ENCODE results near the gene ALDH6A1. TPM values are rescaled to one million over a fixed set of nuclear protein-coding genes. Genes with fewer than 3 reads are reported as not detected.

ALDH6A1 gene
- total RNA-seq, 4 donors from 2014 or later, result 14.7 to 25.7 (median 22.0) TPM

- Histone ChIP-seq H3K36me3 (peaks cover 7% of the 10 kb centered on the region), H3K27ac (peak overlapping the region; percentile 98), H3K4me1 (peaks cover 12% of the 10 kb centered on the region), H3K27me3 (no peaks in the 10 kb centered on the region), H3K9me3 (no peaks in the 10 kb centered on the region), H3K4me3 (peak overlapping the region; percentile 91)
- WGBS, result 0% methylated on average over 8 of the region's 8 CpGs
- no peak for DNase-seq (ENCODE audit: low spot score in 2 of 2)
- TF ChIP-seq CTCF (IDR thresholded peaks at IDR 0.05), result no peak
- no peak for TF ChIP-seq POLR2AphosphoS5 (IDR thresholded peaks at IDR 0.05)
- TF ChIP-seq POLR2A (IDR thresholded peaks at IDR 0.05), result no peak
- no peak for TF ChIP-seq EP300 (IDR thresholded peaks at IDR 0.05)
These were observed 66.1 kb downstream of the ALDH6A1 start for GRCh38 chr14:74018174-74018585.

DNA sequence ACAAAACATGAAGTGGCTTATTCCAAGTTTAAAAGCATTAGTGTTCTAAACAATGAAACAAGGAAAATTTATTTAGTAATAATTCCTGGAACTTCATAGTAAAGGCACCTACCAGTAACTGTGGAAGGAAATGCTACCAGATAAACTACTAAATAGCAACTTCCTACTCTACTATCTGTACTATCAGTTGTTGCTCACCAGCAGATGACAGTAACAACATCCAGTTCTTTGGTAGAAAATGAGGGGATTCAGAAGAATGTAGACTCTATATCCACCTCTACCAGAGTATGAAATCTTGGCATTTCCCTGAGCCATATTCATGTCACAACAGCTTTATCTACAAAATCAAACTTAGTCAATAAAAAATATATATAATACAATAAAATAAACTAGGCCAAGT is 68.3 kb downstream of the ALDH6A1 start:
- H3K4me1 ChIP-seq, result peaks cover 12% of the 10 kb centered on the region
- no peaks in the 10 kb centered on the region for H3K9me3 ChIP-seq
- peaks cover 14% of the 10 kb centered on the region for H3K36me3 ChIP-seq
- no peaks in the 10 kb centered on the region for H3K27me3 ChIP-seq
- DNase-seq (ENCODE audit: low spot score in 2 of 2), result no peak
- no peak overlapping the region for H3K27ac ChIP-seq
- TF ChIP-seq CTCF (IDR thresholded peaks at IDR 0.05) (no peak), EP300 (IDR thresholded peaks at IDR 0.05) (no peak), POLR2A (IDR thresholded peaks at IDR 0.05) (no peak), POLR2AphosphoS5 (IDR thresholded peaks at IDR 0.05) (no peak)
- H3K4me3 ChIP-seq, result no peak overlapping the region

DNA sequence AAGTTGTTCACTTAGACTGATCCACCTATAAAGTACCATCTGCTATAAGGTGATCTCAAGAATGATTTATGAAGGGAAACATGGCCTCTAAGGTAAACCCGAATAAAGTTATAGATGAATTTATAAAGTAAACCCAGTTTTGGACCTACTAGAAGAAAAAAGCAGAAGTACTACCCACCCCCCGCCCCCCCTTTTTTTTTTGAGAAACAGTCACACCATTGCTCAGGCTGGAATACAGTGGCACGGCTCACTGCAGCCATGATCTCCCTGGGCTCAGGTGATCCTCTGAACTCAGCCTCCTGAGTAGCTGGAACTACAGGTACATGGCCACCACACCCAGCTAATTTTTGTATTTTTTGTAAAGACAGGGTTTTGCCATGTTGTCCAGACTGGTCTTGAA is 69.1 kb downstream of the ALDH6A1 start:
- Histone ChIP-seq H3K36me3 (peaks cover 22% of the 10 kb centered on the region), H3K4me1 (peaks cover 12% of the 10 kb centered on the region), H3K27ac (no peak overlapping the region), H3K4me3 (no peak overlapping the region), H3K9me3 (no peaks in the 10 kb centered on the region), H3K27me3 (no peaks in the 10 kb centered on the region)
- DNase-seq (ENCODE audit: low spot score in 2 of 2), result no peak
- TF ChIP-seq POLR2A (IDR thresholded peaks at IDR 0.05) (no peak), EP300 (IDR thresholded peaks at IDR 0.05) (no peak), POLR2AphosphoS5 (IDR thresholded peaks at IDR 0.05) (no peak), CTCF (IDR thresholded peaks at IDR 0.05) (no peak)
- 68% methylated on average over 3 of the region's 3 CpGs for WGBS

GRCh38 chr14:74014299-74014698 is 70.0 kb downstream of the ALDH6A1 start:
- Histone ChIP-seq H3K9me3 (no peaks in the 10 kb centered on the region), H3K27me3 (no peaks in the 10 kb centered on the region), H3K4me3 (no peak overlapping the region), H3K27ac (no peak overlapping the region), H3K36me3 (peaks cover 31% of the 10 kb centered on the region), H3K4me1 (peaks cover 6% of the 10 kb centered on the region)
- no peak for TF ChIP-seq EP300 (IDR thresholded peaks at IDR 0.05)
- TF ChIP-seq POLR2A (IDR thresholded peaks at IDR 0.05), result no peak
- DNase-seq (ENCODE audit: low spot score in 2 of 2), result no peak
- 92% methylated on average over 1 of the region's 1 CpG for WGBS

- Histone ChIP-seq H3K27ac (no peak overlapping the region), H3K27me3 (no peaks in the 10 kb centered on the region), H3K9me3 (no peaks in the 10 kb centered on the region), H3K36me3 (peaks cover 59% of the 10 kb centered on the region), H3K4me1 (no peaks in the 10 kb centered on the region), H3K4me3 (no peak overlapping the region)
- 80% methylated on average over 2 of the region's 2 CpGs for WGBS
- no peak for DNase-seq (ENCODE audit: low spot score in 2 of 2)
- TF ChIP-seq POLR2AphosphoS5 (IDR thresholded peaks at IDR 0.05), result no peak
- TF ChIP-seq POLR2A (IDR thresholded peaks at IDR 0.05), result no peak
- TF ChIP-seq CTCF (IDR thresholded peaks at IDR 0.05), result no peak
These were observed 75.3 kb downstream of the ALDH6A1 start for GRCh38 chr14:74008843-74009499.

Other genes starting within 250 kb of the ALDH6A1 start
- gene PTGR2, start 232.6 kb downstream of the ALDH6A1 start, total RNA-seq, result 10 to 100 TPM in 2 of 4 donors, 1 to 10 TPM in 2; 6.3 to 25.1 (median 10.3) TPM
- 10 to 100 TPM; 51.9 to 71.2 (median 60.4) TPM for gene ZNF410, start 197.6 kb downstream of the ALDH6A1 start, total RNA-seq
- 1 to 10 TPM; 2.1 to 4.7 (median 3.5) TPM for gene FAM161B, start 134.4 kb downstream of the ALDH6A1 start, total RNA-seq
- gene COQ6, start 134.2 kb downstream of the ALDH6A1 start, total RNA-seq, result 10 to 100 TPM; 25.4 to 54.0 (median 42.3) TPM
- 10 to 100 TPM in 3 of 4 donors, 1 to 10 TPM in 1; 9.2 to 18.4 (median 11.6) TPM for gene ENTPD5, start 65.2 kb downstream of the ALDH6A1 start, total RNA-seq
- 1 to 10 TPM; 2.4 to 5.3 (median 3.9) TPM for gene BBOF1, start 65.1 kb downstream of the ALDH6A1 start, total RNA-seq
- 1 to 10 TPM; 3.9 to 7.4 (median 5.2) TPM for gene LIN52, start 503 bp upstream of the ALDH6A1 start, total RNA-seq
- not detected for gene VSX2, start 155.0 kb upstream of the ALDH6A1 start, total RNA-seq
- 10 to 100 TPM; 22.2 to 87.5 (median 43.5) TPM for gene ABCD4, start 218.5 kb upstream of the ALDH6A1 start, total RNA-seq

Measured in suprapubic skin (tissue), 4 donors.